GM19438 (cell line): ENCODE results near the gene AGRN.
"Not testable (repeated sequence)": the region's sequence is repeated elsewhere in the genome, so short reads cannot be mapped to it uniquely, and the experiment has no call there.

Source experiments
- ATAC-seq: cut with Tn5 transposase; IDR thresholded peaks from one replicate; pipeline ENCODE4 v1.9.1; 2021; ENCODE audit warnings: low read depth; ENCODE audit not compliant: unreplicated experiment

Gene AGRN

DNA sequence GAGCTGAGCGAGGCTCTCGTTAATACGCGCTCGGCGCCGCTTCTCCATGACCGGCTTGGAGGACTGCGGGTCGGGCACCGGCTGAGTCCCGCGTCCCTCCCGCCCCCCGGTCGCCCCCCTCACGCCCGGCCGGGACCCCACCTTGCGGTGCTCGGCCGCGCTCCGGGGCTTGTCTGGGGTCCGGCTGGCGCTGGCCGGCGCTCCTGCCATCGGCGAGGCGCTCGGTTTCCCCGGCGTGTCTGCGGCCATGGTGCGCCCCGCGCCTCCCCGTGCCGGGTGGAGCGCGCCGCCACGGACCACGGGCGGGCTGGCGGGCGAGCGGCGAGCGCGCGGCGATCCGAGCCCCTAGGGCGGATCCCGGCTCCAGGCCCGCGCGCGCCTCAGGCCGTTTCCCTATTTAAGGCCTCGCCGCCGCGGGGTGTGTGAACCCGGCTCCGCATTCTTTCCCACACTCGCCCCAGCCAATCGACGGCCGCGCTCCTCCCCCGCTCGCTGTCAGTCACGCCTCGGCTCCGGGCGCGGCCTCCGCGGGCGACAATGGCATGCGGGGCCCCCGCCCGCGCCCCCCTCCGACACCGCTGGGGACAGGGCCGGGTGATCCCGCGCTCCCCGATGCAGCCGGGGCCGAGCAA is 20.1 kb upstream of the AGRN start, which contains the start of gene HES4:
Gene HES4 (minus strand): TSS at position 373 of the 632 bp plus-strand sequence. CDS start 124 bp downstream, at position 249.
- peak; percentile 50 for ATAC-seq

DNA sequence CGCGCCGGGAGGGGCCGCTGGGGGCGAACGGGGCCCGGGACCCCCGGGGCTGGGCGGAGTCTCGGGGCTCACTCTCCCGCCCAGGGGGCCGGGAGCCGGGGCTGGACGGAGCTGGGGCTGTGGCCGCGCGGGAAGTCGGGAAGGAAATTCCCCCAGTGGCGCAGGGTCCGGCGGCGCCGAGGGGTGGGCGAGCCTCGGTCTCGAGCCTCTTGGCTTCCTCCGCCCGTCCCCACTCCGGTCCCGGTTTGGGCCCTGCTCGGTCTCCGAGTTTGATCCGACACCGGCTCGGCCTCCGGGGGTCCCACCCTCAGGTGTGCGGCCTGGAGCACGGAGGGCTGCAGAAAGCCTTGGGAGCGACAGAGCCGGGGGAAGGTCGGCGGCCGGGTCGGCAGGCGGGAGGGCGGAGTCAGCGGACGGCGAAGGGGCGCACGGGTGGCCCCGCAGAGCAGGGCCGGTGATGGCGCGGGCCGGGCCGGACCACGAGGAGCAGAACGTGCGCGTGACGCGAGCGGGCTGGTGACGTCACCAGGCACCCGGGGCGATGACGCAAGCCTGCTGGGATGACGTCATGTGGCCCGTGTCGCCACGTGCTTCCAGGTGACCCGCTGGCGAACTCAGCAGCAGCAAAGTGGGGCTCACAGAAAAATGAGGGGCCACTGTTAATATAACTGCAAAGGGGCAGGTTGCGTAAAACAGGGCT is 19.4 kb upstream of the AGRN start:
- peak; percentile 15 for ATAC-seq

DNA sequence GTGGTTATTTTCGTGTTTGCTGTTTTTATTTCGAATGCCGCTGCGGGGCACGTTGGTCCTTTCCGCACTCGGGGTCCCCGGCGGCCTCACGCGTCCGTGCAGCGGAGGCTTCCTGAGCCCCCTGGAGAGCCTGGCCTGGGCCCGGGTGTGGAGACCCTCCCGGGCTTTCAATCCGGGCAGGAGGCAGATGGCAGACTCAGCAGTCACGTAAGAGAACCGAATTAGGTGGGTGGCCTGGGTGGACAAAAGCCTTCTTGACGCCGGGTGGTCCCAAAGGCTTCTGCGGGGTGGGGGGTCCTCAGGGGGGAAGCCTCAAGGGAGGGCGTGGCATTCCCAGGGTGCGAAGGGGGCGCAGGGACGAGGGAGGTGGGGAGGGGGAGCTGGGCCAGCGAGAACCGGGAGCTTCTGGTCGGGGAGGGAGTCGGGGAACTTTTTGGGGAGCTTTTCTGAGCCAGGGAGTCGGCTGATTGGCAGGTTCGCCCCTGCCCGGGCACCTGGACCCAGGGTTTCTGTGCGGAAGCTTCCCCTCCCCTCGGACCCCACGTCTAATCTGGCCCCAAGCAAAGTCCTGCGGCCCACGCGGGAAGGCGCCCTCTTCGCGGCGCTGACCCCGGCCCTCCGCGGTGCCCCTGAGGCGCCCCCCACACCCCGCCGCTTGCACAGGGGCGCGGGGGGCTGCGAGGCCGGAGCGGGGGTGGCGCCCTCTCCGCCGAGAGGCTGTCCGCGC is 18.7 kb upstream of the AGRN start:
- ATAC-seq: no peak

DNA sequence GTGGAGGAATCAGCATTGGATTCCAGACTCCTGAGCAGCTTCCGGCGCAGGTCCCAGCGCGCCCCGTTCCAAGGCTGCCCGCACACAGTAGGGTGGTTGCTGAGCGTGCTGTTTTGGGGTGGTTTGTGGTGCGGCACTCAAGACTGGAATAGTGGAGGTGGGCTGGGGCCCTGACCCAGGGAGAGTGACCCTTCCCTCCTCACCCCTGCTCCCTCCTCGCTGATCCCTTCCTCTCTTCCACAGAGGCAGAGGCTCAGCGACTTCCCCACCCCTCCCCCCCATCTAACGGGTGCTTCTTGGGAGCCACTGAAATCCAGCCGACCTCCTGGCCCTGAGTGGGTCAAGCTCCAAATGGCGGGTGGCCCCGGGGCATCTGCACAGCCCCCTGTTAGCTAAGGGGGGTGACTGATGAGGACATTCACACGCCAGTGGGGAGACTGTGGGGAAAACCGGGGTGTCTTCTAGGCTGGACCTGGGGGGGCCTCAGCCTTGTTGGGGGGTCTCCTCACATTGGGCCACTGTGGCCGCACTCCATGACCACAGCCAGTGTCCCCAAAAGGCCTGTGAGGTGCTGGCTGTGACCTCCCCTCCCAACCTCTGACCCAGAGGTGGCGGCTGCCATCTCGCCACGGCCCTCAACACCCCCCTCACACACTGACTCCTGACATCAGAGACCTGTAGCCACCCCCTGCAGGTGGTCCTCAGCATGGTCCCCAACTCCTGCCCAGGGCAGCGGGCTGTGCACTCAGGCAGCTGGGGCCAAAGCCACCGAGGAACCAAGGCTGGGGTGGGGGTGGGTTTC is 16.1 kb upstream of the AGRN start:
- no peak for ATAC-seq

DNA sequence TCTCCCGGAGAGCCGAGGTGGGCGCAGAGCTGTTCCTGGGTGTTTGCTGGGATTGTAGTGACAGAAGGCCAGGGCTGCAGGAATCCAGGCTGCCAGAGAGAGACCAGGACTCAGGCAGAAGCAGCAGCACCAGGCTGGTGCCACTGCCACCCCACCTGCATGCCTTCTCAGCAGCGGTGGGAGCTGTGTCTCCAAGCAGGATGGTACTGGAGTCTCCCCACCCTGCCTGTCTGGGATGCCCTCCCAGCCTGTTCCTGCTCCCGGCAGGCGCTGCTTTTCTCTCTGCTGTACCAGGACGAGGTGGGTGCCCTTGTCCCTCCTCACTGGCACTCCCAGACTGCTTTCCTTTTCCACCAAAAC is 15.5 kb upstream of the AGRN start:
- ATAC-seq: no peak

DNA sequence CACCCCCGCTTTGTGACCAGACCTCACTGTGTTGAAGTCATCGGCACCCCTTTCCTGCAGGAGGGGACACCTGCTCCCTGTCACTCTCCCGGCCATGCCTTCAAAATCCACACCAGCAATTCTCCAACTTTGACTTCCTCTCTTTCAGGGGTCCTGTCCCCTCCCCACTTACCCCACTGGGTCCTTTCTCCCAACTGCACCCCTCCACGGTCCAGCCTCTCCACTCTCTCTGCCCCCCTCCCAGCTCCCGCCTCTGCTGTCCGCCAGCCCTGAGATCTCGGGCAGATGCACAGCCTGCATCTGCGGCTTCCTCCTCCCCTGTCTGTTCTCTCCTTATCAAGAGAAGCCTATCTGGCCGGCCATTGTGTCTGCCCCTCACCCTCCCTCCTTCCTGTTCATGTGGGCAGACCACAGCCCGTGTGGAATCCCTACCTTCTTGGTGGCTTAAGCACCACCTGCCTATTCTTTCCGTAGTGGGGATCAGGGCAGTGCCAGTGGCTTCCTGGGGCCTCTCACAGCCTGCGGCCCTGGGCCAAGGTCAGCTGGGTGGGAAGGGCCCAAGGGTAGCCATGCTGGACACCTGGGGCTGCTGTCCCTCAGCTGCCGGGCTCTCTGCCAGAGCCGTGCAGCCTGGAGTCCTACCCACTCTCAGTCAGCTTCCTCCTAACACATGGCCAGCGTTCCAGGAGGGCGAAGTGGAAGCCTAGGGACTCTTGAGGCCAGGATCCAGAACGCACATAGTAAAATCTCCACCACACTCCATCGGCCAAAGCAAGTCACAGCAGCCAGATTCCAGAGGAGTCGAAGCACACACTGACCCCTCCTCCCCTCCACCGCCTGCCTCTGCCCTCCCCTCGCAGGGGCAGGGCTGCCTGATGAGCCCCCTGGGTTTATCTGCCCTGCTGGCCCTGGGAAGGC is 14.9 kb upstream of the AGRN start:
- no peak for ATAC-seq

DNA sequence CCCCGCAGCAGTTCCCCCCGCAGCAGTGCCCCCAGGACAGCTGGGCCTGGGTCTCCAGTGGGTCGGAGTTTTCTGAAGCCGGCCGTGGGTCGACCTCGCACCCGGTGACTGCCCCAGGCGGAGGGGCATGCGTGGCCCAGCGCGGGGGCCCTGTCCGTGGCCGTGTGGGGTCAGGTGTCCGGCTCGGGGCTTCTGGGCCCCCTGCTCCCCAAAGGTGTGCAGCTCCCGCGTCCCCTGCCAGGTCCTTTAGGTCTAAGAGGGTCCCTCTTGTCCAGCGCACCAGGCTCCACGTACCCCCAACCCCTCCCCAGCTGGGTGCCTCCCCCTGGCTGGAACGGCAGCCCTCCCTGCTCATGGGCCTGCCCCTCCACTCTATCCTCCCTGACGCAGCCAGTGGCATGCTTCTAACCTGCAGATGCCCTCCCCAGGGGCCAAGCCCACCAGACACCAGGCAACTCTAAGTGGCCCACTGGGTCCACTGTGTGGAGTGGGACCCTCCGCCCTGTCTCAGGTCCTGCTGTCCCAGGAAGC is 14.1 kb upstream of the AGRN start:
- no peak for ATAC-seq

DNA sequence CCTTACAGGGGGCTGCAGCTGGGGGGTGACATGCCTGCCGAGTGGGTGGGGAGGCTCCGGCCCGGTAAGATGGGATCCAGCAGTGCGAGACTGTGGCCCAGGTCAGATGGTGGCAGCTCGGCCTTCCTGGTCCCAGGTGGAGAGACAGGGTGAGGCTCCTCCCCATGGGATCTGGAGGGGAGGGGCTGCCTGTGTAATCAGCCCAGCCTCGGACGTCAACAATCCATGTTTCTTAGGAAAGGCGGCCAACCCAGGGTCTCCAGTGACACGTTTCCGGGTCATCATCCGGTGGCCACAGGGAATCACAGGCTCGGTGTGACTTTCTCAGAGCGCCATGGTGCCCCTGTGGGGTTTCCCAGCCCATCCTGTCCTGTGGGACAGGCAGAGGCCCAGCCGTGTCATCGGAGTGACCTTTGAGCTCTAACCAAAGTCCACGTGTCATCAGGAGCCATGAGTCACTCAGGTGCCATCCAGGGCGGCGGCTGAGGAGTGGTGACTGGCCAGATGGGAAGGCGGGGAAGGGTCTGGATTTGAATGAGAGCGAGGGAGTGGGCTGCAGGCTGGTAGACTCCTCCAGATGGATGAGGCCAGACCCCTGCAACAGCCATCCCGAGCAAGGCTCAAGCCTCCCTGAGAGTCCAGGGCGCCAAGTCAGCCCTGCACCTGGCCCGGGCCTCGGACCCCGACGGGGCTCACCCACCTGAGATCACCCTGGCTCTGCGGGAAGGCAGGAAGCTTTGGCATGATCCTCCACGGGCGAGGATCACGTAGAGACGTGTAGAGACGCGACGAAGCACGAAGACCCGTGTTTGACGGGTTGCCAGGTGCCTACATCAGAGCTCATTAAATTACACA is 13.4 kb upstream of the AGRN start:
- no peak for ATAC-seq

DNA sequence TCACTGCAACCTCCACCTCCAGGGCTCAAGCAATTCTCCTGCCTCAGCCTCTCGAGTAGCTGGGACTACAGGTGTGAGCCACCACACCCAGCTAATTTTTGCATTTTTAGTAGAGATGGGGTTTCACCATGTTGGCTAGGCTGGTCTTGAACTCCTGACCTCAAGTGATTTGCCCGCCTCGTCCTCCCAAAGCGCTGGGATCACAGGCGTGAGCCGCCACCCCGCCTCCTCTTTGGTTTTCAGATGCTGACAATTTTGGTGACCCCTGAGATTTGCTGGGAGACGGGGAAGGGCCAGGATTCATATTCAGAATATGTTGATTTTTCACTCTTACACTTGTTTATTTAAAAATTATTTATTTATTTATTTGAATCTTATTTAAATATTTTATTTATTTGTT is 9.8 kb upstream of the AGRN start:
- ATAC-seq: not testable (repeated sequence)

DNA sequence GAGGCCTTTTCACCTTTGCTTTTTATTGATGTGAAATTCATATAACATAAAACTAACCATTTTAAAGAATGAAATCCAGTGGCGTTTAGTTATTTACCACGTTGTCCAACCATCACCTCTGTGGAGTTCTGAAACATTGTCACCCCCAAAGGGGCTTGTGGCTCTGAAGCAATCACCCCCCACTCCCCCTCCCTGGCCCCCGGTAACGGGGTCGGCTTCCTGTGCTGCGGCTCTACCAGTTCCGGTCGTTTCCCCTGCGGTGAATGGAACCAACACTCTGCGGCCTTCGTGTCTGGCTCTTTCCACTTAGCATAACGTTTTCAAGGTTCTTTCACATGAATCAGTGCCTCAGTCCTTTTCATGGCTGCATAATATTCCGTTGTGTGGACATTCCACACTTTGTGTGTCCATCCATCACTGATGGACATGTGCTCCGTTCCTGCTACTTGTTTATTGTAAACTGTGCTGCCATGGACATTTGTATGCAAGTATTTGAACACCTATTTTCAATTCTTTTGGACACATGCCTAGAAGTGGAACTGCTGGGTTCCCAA is 8.4 kb upstream of the AGRN start:
- ATAC-seq: no peak

DNA sequence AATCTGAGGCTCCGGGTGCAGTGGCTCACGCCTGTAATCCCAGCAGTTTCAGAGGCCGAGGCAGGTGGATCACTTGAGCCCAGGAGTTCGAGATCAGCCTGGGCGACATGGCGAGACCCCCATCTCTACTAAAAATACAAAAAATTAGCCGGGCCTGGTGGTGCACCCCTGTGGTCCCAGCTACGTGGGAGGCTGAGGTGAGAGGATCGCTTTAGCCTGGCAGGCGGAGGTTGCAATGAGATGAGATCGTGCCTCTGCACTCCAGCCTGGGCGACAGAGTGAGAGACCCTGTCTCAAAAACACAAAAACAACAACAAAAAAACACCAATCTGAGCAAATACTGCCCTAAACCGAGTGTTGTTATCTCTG is 7.2 kb upstream of the AGRN start:
- not testable (repeated sequence) for ATAC-seq

DNA sequence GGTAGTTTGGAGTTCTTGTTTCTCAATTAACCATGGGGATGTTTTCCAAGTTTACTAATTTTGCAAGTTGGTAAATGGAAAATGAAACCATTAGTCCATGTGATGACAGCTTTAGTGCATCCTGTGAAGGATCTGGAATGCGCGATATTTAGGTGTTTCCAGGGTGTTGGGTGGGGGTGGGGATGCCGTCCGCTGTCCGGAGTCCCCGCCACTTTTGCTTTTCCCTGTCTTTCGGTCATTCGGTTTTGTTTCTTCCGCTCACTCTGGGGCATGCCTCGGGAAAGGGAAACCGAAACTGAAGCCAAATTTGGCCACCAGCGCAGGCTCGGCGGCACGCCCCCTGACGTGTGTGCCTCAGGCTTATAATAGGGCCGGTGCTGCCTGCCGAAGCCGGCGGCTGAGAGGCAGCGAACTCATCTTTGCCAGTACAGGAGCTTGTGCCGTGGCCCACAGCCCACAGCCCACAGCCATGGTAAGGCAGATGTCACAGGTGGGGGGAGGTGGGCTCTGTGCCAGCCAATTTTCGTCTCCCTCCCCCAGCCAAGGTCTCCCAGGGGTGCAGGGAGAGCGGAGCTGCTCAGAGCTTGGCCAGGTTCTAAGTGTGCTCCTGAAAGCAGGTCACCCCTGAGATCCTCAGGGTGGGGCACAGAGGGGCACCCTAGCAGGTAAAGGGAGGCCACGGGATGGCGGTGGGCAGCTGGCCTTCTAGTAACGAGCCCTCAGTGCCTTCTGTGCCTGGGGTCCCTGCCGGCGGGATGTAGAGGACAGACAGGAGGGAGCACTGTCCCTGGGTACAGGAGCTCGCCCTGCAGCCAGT is 6.6 kb upstream of the AGRN start, which contains the start of gene ISG15:
Gene ISG15 (plus strand): TSS at position 393 of the 817 bp plus-strand sequence. CDS start 77 bp downstream, at position 470.
- peak; percentile 89 for ATAC-seq

DNA sequence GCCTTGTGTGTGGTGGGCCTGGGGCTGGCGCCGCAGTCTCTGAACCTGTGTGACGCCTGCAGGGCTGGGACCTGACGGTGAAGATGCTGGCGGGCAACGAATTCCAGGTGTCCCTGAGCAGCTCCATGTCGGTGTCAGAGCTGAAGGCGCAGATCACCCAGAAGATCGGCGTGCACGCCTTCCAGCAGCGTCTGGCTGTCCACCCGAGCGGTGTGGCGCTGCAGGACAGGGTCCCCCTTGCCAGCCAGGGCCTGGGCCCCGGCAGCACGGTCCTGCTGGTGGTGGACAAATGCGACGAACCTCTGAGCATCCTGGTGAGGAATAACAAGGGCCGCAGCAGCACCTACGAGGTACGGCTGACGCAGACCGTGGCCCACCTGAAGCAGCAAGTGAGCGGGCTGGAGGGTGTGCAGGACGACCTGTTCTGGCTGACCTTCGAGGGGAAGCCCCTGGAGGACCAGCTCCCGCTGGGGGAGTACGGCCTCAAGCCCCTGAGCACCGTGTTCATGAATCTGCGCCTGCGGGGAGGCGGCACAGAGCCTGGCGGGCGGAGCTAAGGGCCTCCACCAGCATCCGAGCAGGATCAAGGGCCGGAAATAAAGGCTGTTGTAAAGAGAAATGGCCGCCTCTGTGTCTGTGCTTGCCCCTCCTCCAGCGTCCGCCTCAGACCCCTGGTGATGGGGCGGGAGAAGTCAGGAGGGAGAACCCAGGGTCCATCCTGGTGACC is 5.8 kb upstream of the AGRN start:
- ATAC-seq: no peak

DNA sequence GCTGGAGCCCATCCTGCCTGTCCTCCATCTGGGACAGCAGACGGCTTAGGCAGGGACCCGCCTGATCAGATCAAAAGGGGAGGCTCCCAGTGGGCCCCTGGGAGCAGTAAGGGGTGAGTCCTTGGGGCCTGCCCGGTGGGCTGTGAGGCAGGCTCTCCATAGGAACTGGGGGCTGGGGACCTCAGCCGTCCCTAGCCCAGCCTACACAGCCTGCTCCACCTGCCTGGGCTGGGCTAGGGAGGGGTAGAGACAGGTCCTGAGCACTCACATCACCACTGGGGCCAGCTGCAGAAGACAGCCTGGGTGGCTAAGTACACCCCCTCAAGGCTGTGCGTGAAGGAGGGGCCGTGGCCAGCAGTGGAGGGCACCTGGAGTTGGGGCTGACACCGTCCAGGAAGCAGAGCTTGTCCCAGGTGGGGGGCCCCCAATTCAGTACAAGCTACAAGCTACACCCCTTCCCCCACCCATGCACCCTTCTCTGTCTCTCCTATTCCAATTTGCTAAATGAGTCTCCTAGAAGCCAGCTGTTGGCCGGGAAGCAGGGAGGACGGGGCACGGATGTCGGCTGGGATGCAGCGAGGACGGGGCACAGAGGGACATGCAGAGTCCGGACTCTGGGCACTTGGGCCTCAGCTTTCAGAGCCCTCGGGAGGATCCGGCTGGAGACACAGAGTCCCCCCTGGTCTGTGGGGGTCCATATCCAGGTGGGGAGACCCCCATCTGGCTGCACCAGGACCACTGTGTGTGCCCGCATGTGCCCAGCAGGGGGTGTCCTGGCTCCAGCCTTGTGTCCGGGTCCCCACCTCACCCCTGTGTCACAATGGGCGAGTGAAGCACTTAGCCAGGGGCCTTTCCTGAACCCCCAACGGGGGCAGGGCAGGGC is 4.9 kb upstream of the AGRN start:
- ATAC-seq: no peak

DNA sequence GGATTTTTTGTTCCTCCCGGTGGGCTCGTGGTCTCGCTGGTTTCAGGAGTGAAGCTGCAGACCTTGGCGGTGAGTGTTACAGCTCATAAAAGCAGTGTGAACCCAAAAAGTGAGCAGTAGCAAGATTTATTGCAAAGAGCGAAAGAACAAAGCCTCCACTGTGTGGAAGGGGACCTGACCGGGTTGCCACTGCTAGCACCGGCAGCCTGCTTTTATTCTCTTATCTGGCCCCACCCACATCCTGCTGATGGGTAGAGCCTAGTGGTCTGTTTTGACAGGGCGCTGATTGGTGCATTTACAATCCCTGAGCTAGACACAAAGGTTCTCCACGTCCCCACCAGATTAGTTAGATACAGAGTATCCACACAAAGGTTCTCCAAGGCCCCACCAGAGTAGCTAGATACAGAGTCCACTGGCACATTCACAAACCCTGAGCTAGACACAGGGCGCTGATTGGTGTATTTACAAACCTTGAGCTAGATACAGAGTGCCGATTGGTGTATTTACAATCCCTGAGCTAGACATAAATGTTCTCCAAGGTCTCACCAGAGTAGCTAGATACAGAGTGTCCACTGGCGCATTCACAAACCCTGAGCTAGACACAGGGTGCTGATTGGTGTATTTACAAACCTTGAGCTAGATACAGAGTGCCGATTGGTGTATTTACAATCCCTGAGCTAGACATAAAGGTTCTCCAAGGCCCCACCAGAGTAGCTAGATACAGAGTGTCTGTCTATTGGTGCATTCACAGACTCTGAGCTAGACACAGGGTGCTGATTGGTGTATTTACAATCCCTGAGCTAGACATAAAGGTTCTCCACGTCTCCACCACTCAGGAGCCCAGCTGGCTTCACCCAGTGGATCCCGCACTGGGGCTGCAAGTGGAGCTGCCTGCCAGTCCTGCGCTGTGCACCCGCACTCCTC is 2.3 kb upstream of the AGRN start:
- not testable (repeated sequence) for ATAC-seq
